ENCODE measurements around the gene ANKRD2. TPM values are rescaled to one million over a fixed set of nuclear protein-coding genes. Genes with fewer than 3 reads are reported as not detected.
A peak's percentile ranks its signal among the peaks of the same experiment; 100 is the strongest.

Gene ANKRD2
- total RNA-seq, 6 experiments from 2014 or later: 0.28 to 0.81 (median 0.50) TPM; not detected in 2

GRCh38 chr10:97593421-97593820 is 20.8 kb downstream of the ANKRD2 start:
- ATAC-seq (no peak), DNase-seq (no peak)
- Histone ChIP-seq H3K27ac (no peak overlapping the region), H3K9me3 (no peaks in the 10 kb centered on the region), H3K4me1 (peaks cover 0 to 40% (median 8%) of the 10 kb centered on the region in 4 donors), H3K4me3 (no peak overlapping the region), H3K36me3 (peaks cover 0 to 11% (median 0%) of the 10 kb centered on the region in 4 donors), H3K27me3 (no peaks in the 10 kb centered on the region)
- TF ChIP-seq CTCF (IDR thresholded peaks at IDR 0.05): no peak
- TF ChIP-seq POLR2A (IDR thresholded peaks at IDR 0.05): no peak
- intact Hi-C loops (cut with DNase I): no loop called here
- WGBS (ENCODE audit: insufficient coverage, low coverage, low lambda C conversion rate, missing lambda C conversion rate): 65% methylated on average over 3 of the region's 4 CpGs

- H3K9me3 ChIP-seq: no peaks in the 10 kb centered on the region
- H3K36me3 ChIP-seq: peaks cover 0 to 21% (median 0%) of the 10 kb centered on the region in 4 donors
- TF ChIP-seq CTCF (IDR thresholded peaks at IDR 0.05) (no peak), POLR2A (IDR thresholded peaks at IDR 0.05) (peak; percentile 61)
- H3K4me1 ChIP-seq: peaks cover 0 to 31% (median 3%) of the 10 kb centered on the region in 4 donors
- H3K4me3 ChIP-seq: no peak overlapping the region
- ATAC-seq (peak; percentile 82 to 93 (median 87)), DNase-seq (peak in 2 of 3 donors; percentile 61 to 69)
- no peaks in the 10 kb centered on the region for H3K27me3 ChIP-seq
- intact Hi-C loops (cut with DNase I): no loop called here
- peak overlapping the region; percentile 62 to 76 (median 64) for H3K27ac ChIP-seq
- WGBS (ENCODE audit: insufficient coverage, low coverage, low lambda C conversion rate, missing lambda C conversion rate): 34% methylated on average over 6 of the region's 10 CpGs
Observed at GRCh38 chr10:97596101-97597082, 23.8 kb downstream of the ANKRD2 start.

- Histone ChIP-seq H3K4me3 (no peak overlapping the region), H3K4me1 (peaks cover 0 to 31% (median 3%) of the 10 kb centered on the region in 4 donors), H3K27me3 (no peaks in the 10 kb centered on the region), H3K27ac (peak overlapping the region in 2 of 3 donors; percentile 30 to 62), H3K36me3 (peaks cover 0 to 28% (median 0%) of the 10 kb centered on the region in 4 donors), H3K9me3 (no peaks in the 10 kb centered on the region)
- no peak for DNase-seq
- intact Hi-C loops (cut with DNase I): no loop called here
- TF ChIP-seq POLR2A (IDR thresholded peaks at IDR 0.05) (no peak), CTCF (IDR thresholded peaks at IDR 0.05) (no peak)
- WGBS (ENCODE audit: insufficient coverage, low coverage, low lambda C conversion rate, missing lambda C conversion rate): 82% methylated on average over 2 of the region's 2 CpGs
- no peak for ATAC-seq
Observed at GRCh38 chr10:97597778-97598177, 25.2 kb downstream of the ANKRD2 start.

- peak overlapping the region in 1 of 3 donors; percentile 62 for H3K27ac ChIP-seq
- WGBS (ENCODE audit: insufficient coverage, low coverage, low lambda C conversion rate, missing lambda C conversion rate): 78% methylated on average over 4 of the region's 19 CpGs
Observed at GRCh38 chr10:97598407-97599271, 26.1 kb downstream of the ANKRD2 start.

More at GRCh38 chr10:97598407-97599271, 26.1 kb downstream of the ANKRD2 start:
- Histone ChIP-seq H3K4me3 (no peak overlapping the region), H3K36me3 (peaks cover 0 to 37% (median 0%) of the 10 kb centered on the region in 4 donors), H3K9me3 (no peaks in the 10 kb centered on the region), H3K27me3 (no peaks in the 10 kb centered on the region), H3K4me1 (peaks cover 0 to 31% (median 3%) of the 10 kb centered on the region in 4 donors)
- no peak for TF ChIP-seq CTCF (IDR thresholded peaks at IDR 0.05)
- TF ChIP-seq POLR2A (IDR thresholded peaks at IDR 0.05): no peak
- DNase-seq: peak in 1 of 3 donors; percentile 27
- intact Hi-C loops (cut with DNase I): no loop called here
- no peak for ATAC-seq

All from right lobe of liver (tissue), 6 donors.